ENCODE results near the gene TBC1D9.

Gene TBC1D9

DNA sequence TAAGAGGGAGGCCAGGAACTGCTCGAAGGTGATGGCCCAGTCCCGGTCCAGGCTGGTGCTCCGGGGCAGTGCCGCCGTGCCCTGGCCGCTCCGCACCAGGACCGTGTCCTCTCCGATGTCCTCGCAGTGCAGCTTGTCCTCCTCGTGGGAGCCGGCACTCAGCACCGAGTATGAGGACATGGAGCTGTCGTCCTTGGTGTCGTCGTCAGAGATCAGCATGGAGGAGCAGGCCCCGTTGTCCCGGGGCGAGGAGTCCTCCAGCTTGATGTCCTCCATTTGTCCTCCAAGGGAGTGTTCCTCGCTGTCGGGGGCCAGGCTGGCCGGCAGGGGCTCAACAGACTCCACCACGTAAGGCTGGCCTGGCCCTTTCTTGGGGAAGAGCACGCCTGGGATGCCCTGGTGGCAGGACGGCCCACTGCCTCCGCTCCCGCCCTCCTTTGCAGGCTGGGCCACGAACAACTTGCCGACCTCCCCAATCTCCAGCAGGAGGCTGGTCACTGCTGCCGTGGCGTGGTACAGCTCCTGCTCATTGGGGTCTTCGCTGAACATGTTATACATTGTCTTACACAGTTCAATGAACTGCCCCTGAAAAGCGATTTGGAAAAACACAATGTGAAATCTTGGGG lies 133.7 kb downstream of the TBC1D9 start:
- DNase-seq = no peak

DNA sequence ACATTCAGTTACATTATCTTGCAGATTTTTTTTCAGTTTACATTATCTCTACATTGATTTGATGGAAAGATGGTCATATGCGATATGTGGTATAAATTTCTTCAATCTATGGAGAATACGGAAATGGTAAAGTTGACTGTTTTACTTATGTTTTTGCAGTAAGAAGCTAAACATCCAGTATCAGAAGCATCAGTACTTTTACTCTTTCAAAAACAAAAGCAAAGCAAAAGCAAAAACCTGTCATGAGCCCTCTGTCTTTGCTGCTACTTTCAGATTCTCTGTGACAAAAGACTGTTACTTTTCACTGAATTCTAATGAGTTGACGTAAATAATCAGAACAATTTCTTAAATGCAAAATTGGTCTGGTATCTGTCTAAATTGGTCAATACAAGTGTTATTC lies 135.0 kb downstream of the TBC1D9 start:
- DNase-seq = no peak

DNA sequence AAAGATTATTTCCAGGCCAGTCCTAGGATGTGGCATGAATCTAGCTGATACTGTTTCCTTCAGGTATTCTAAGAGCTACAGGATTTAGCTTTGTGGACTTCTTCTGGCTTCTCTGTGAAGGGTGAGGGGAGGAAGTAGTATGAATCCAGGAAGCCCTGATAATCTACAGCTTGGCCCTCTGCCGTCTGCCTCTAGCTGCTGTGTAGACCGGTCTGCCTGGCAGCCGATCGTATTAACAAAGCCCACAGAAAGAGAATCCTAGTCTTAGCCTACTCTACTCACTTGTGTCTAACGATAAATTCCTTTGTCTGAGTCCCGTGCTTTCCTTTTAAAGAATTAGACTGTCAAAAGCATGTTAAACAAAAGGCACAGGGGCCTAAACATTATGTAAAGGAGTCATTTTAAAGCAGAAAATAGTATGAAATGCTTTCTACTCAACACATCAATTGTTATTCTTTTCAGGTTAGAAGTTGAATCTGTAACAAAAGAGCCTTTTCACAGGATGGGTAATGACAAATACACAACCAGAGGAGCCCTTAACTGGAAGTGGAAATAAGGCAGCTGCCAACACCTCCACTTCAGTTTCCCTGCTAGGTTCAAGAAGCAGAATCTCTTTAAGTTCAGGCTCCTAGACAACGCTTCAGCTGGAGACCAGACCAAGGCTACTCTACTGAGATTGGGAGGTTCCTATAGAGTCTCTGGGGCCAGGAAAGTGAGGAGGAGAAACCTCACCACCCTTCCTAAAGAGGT lies 138.5 kb downstream of the TBC1D9 start:
- no peak for DNase-seq

DNA sequence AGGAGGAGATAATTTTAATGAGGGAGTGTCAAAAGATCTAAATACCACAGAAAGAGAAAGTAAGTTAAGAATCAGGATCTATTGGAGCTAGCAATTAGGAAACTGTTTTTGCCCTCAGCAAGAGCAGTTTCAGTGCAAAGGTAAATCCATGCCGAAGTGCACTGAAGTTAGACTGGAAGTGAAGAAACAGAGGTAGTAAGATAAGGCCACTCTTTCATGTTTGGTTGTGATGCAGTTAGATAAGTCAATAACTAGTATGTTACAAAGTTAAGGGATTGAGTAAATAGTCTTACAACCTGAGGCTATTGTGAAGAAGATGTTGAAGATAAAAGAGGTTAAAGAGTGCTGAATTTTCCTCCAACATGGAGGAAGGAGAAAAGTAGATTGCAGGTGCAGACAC lies 140.7 kb downstream of the TBC1D9 start:
- no peak for DNase-seq

DNA sequence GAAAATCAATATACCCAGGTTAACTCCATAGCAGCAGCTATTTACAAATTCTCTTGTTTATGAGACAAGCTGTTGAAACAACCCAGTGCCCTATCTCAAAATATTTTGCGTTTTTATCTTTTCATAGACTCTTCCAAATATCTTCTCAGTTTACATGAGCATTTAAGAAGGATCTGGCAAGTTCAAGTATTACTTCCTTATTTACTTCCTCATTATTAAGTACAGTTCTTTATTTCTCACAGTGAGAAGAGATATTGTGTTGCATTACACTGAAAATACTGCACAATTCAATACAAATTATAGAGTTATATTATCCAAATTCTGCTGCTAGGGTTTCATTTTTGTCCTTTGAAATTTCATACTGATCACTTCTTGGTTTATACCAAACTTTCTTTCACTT lies 143.8 kb downstream of the TBC1D9 start:
- DNase-seq = no peak

DNA sequence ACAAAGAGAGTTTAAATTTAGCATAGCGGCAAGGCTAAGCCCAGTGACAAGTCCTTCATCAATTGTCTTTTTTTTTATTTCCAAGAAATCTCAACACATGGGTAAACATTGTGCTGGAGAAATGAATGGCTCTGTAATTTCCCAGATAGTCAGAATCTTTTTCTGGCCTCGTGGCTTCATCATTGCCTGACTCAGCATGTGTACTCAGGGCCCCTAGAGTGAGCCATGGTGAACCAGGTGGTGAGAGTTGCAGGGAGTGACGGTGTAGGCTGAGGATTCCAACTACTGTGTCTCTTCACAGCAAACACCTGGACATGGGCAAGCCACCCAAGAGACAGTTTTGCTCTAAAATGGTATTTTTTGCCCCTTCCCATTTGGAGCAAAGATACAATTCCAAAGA lies 144.3 kb downstream of the TBC1D9 start:
- no peak for DNase-seq

DNA sequence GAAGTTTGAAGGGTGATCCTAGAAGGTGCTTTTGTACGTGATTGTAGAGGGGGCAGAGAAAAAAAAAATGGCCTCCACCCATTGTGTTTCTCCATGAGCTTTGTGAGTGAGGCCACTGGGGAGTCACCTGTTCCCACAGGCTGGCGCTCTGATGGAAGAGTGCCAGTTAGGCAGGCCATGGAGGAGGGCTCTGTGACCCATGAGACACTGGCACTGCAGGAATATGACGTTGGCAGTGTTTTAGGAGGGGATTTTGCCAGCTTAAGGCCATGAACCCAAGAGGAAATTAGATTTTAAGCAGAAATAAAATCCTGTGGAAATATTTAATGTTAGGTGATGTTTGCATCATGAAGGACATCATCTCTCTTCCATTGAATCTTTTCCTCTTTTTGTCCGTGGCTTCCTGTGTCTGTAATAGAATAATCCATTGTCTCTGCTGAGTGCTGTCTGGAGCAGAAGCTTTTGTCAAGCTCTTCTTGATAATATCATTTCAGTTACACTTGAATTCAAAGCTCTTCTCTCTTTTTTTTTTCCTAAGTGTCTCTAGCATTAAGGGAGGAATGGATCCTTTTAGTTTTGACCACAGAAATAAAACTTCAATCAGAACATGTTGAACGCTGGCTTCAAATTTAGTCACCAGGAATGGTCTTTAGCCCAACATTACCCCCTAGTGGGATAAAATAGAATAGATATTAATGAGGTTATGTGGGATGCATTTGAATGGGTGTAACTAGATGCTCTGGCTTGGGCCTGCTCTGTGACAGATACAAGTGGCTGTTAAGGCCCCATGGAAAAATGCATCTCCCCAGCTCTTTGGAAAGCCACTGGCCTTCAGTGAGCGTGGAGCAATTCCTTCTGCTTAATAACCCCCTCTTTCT lies 146.4 kb downstream of the TBC1D9 start:
- peak in 11 of 51 donors; percentile 2 to 52 (median 6) for DNase-seq

DNA sequence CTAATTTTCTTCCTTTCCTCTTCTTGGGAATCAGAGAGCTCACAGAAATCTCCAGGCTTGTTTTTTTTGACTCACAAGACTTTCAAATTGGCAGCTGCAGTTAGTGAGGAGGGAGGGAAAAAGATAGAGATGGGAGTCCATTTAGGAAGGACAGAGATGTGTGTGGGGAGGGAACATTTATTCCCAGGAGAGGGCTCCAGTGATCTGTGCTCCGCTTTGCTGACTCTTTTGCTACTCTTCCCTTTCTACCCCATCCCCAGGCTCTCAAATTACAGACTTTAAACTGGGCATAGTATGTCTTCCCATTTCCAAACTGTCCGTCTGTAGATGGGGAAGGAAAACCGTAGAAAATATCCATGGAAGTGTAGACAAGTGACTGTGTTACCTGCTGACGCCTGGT lies 148.3 kb downstream of the TBC1D9 start:
- DNase-seq = no peak

DNA sequence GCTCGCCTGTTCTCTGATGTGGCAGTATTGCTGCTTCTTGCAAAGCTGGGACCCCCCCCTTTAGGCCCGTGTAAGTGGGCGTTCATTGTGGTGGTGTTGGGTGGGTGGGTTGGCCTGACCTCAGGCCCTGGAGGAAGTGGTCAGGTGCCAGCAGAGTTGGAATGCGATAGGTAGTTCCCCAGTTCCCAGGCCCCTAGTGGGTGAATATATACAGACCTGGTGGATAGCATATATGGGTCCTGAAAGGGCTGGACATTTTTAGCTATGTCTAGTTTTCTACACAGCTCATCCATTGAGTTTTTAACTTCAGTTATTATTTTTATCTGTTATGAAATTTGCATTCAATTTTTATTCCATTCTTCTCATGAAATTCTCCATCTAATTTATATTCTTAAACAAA lies 151.6 kb downstream of the TBC1D9 start:
- DNase-seq = no peak

DNA sequence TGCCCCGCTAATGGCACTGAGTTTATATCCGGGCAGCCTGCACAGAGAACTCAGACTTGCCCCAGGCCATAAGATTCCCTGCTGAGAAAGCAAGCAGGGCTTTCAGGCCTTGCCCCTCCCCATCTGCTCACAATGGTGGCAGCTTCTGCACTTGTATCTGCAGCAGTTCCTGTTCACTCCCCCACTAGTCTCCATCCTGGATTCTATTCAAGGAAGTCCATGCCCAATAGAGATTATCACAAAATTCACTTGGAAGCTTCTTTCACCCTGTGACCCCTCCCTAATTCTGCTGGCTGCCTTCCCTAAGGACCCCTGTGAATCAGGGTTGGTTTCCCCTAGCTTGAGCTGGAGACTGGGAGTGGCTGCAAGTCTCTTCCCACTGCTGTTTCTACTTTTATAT lies 152.9 kb downstream of the TBC1D9 start:
- no peak for DNase-seq

DNA sequence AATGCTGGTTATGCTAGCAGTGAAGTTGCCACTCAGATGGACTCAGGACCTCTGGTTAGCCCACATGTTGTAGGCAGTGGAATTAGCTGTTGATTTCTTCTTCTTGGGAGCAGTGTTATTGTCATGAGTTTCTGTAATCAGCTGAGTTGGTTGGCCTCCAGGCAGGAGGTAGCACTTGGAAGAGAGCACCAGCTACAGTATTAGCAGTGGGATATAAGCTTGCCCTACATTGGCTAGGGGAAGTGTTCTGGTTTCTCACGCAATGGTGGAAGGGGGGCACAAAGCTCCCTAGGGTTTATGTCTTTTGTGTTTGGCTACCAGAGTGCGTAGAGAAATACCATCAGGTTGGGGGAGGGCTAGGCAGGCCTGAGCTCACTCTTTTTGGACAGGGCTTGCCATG lies 153.5 kb downstream of the TBC1D9 start:
- DNase-seq = no peak

DNA sequence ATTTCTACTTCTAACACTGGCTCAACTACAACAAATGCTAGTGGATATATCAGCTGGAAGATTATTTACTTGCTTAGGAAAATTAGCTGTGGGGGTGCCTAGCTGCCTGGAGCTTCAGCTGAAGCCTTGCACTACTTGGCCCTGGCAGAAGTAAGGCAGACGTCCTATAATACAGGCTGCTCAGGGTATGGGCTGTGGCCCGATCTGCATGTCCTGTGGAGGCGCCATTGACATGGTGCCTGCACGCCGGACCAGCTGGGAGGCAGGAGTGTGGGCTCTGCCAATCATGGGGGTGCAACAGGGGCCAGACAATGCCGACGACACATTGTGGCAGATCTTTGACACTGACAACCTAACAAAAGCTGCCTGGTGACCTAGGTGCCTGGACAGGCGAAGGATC lies 155.8 kb downstream of the TBC1D9 start:
- no peak for DNase-seq

DNA sequence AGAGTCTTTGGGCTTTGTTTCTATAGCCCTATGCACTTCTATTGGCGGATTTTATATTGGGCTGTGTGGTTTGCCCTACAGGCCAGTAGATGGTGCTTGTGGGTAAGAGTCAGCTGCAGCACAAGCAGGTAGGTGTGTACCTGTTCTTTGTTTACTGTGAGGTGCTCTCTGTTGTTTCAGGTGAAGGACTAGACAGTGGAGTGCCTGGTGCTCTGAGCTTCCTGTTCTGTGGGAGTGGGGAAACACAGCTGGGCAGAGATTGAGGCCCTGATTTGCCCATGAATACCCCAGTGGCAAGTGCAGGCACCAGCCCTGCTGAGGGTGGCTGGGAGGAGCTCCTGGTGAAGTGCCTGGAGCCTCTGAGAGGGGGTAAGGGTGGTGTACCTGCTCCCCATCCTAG lies 161.1 kb downstream of the TBC1D9 start:
- no peak for DNase-seq

DNA sequence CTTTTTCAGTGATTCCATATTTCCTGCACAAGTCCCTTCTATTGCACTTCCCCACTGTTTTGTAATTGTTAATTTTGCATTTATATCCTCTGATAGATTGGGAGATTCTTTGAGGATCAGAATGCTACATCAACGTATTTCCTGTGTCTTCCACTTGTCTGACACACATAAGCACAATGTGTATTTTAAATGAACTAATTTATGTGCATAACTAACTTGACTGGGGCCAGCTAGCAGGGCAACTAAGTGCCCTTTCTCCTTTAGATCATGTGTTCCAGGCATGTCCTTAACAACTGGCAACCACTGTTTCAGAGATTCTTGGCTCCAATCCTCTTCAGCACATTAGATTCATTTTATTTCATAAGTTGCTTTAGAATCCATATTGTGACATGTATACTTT lies 171.7 kb downstream of the TBC1D9 start:
- no peak for DNase-seq

DNA sequence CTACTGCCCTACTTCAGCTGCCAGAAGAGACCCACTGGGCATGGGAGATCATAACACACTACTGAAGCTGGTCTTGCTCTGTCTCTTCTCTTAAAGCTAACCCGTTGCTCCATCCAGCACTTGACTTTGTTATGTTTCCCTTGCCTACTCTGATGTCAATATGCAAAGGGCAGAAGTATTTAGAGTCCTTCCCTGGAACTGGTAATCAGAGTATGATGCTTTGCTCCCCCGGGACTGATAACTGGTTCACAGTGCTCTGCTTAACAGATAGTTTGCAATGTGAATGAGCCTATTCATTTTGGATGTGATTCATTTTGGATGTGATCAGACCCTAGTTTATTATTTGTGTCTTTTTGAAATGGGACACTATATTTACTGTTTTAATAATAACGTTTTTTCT lies 175.1 kb downstream of the TBC1D9 start:
- DNase-seq = no peak

DNA sequence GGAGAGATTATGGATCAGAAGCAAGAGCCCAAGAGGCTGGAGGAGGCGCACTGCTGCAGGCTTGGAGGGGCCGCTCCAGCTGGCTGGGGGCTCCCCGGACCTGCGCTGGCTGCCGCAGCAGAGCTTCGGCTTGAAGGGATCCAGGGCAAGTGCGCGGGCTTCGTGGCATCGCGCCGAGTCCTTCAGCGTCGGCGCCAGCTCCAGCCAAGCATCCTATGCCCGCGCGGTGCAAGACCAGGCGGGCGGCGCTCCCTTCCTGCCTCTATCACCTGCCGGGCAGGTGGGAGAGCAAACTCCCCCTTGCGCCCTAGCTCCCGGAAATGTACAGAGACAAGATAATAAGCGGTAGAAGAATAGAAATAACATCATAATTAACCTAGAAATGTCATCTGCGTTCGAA lies 176.9 kb downstream of the TBC1D9 start:
- no peak for DNase-seq

DNA sequence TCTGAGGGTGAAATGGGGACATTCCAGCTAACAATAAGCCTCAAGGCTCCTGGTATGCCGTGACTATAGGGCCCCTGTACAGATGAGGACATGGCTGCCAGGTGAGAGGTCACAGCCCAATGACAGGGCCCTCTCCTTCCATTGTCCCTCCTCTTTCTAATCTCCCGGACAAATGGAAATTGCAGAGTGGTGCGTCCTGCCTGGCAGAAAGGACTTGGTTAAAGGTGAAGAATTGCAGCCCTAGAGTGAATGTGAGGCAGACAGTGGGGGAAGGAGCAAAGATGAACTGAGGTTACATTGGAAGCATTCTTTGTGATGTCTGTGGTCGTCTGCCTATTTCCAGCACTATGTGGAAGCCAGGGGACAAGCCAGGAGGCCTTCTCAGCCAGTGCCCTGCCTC lies 180.7 kb downstream of the TBC1D9 start:
- DNase-seq = no peak

DNA sequence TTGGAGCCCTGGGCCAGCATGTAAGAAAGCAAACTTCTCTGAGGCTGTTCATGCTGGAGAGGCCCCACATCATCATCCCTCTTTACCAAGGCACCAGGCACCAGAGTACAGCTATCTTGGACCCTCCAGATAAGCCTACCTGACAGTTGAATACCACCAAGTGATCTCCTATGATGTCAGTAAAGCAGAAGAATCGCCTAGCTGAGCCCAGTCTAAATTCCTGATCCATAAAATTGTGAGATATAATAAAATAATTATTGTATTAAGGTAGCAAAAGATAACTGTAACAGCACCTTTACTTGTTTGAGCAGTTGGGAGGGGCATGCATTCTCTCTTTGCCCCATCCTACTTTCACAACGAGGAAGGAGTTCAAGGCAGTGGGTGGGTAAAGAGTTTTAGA lies 184.6 kb downstream of the TBC1D9 start:
- no peak for DNase-seq
